GM13977 (cell line): ENCODE measurements around the gene THSD4.

Source experiments
- DNase-seq: peaks from one replicate; pipeline ENCODE4 v3.0.0; 2012; ENCODE audit warnings: low spot score
- CTCF ChIP-seq: IDR thresholded peaks from 2 replicates; pipeline ENCODE4 v1.5.1; 2012; ENCODE audit warnings: mild to moderate bottlenecking, control low read depth; ENCODE audit not compliant: insufficient read depth; ENCODE audit errors: extremely low read depth, missing control alignments
- in situ Hi-C: fragments of 300-500 bp; cut with MboI; formaldehyde crosslinking; loops from one replicate; pipeline ENCODE4 v1.12.0; 2022; ENCODE audit warnings: low sequenced_read_pairs, low pct_unique_long_range_greater_than_20kb, mixed read lengths, inconsistent platforms; ENCODE audit not compliant: unreplicated experiment

THSD4 gene

GRCh38 chr15:71373917-71374316 is 258.6 kb downstream of the THSD4 start:
- in situ Hi-C loops = no loop called here
- TF ChIP-seq CTCF = no peak
- no peak for DNase-seq

- in situ Hi-C loops = no loop called here
- no peak for DNase-seq
- TF ChIP-seq CTCF = no peak
Observed at GRCh38 chr15:71374607-71375352, 259.5 kb downstream of the THSD4 start.

GRCh38 chr15:71375934-71376333 is 260.7 kb downstream of the THSD4 start:
- DNase-seq = no peak
- in situ Hi-C loops = no loop called here
- no peak for TF ChIP-seq CTCF

- no peak for DNase-seq
- TF ChIP-seq CTCF = no peak
- in situ Hi-C loops = no loop called here
Observed at GRCh38 chr15:71379893-71380292, 264.6 kb downstream of the THSD4 start.

DNA sequence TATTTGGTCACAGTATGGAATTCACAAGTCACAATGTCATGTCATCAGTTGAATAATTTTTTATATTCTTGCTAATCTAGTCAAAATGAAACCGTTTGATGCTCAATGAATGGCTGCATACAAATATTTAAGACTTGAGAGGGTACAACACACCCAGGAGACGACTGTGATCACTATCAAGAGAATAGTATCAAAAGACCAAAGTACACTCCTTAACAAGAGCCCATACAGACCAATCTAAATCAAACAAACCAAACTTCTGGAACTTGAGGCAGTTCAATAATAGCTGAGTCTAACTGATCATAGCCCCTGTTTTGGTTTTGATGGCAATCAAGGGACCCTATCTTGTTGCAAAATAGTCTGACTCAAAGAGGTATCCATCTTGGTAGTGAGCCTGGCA is 265.1 kb downstream of the THSD4 start:
- in situ Hi-C loops = no loop called here
- no peak for TF ChIP-seq CTCF
- DNase-seq = no peak

DNA sequence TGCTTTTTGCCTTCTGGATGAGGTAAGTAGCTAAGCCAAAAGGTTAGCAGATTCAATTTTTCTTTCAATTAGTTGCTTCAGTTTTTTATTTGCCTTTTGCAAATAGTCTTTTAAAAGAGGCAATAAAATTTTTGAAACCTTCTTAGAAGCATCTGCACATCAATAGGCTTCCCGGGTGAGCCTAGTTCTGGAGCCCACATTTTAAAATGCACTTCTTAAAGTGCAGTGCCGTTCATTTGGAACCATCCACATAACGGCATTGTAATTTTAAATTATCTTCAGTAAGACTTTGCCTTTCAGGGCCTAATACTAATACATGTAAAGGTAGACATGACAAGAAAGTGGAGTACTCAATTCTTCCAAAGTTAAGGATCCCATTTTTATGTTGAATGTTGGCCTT is 269.2 kb downstream of the THSD4 start:
- in situ Hi-C loops = no loop called here
- TF ChIP-seq CTCF = no peak
- no peak for DNase-seq

- TF ChIP-seq CTCF = no peak
- DNase-seq = no peak
Observed at GRCh38 chr15:71385026-71385425, 269.8 kb downstream of the THSD4 start.

More at GRCh38 chr15:71385026-71385425, 269.8 kb downstream of the THSD4 start:
- in situ Hi-C loops = no loop called here
